Prostate gland (tissue), 2 donors: Measurements from ENCODE around the gene ATXN2. TPM values are rescaled to one million over a fixed set of nuclear protein-coding genes. Genes with fewer than 3 reads are reported as not detected.

Experiments
- DNase-seq: peaks from one replicate; pipeline ENCODE4 v3.0.0-alpha.2; 2019; ENCODE audit warnings: low spot score
- H3K27ac ChIP-seq, 2 donors: fragments of 200-600 bp; sonication (generic); 2 replicates each; pipeline ENCODE4 v1.5.1; 2017 to 2019
- H3K27me3 ChIP-seq: fragments of 200-600 bp; sonication (generic); replicated peaks from 2 replicates; pipeline ENCODE4 v1.5.1; 2019; ENCODE audit not compliant: insufficient read depth
- H3K36me3 ChIP-seq, 2 donors: fragments of 200-600 bp; sonication (generic); 1 replicate in 1 of 2; 2 replicates in 1 of 2; pipeline versions ENCODE4 v1.5.1 to v1.8.1; 2017 to 2019
- H3K4me1 ChIP-seq: fragments of 200-600 bp; sonication (generic); replicated peaks from 2 replicates; pipeline ENCODE4 v1.5.1; 2019
- H3K4me3 ChIP-seq, 2 donors: fragments of 200-600 bp; sonication (generic); 2 replicates each; pipeline ENCODE4 v1.5.1; 2017 to 2019
- H3K9me3 ChIP-seq: fragments of 200-600 bp; sonication (generic); 2 replicates; pipeline ENCODE4 v1.5.1; 2017
- POLR2A ChIP-seq: fragments of 450-650 bp; IDR thresholded peaks from one replicate; pipeline ENCODE4 v1.6.1; 2016; ENCODE audit warnings: antibody characterized with exemption, mild to moderate bottlenecking
- POLR2AphosphoS5 ChIP-seq: sonication (generic); formaldehyde crosslinking; IDR thresholded peaks from one replicate; pipeline ENCODE4 v1.6.1; 2017; ENCODE audit warnings: antibody characterized with exemption
- WGBS: methylation state at CpG from one replicate; pipeline ENCODE4 v1.1.5; 2018; 5-methylcytosine and 5-hydroxymethylcytosine counted together
- intact Hi-C: fragments of 100-400 bp; cut with DNase I; formaldehyde crosslinking; loops from one replicate; pipeline ENCODE4 v1.14.2; 2022
- total RNA-seq, 2 donors: library from RNA; depleted of rRNA; stranded (reverse); fragments of >200 nt; gene quantifications; one replicate each; pipeline ENCODE4 v1.1.0, GENCODE V29; 2016
- TF ChIP-seq, protein P1 (sequence below), 4 experiments: fragments of 200-600 bp in 2 of 4; fragments of 450-650 bp in 2 of 4; sonication (generic) in 2 of 4; IDR thresholded peaks; 1 replicate in 3 of 4; 2 replicates in 1 of 4; pipeline ENCODE4 v1.5.1; 2016 to 2019; ENCODE audit warnings: antibody characterized with exemption in 4 of 4, mild to moderate bottlenecking in 2 of 4, moderate library complexity in 2 of 4

The ATXN2 gene
- total RNA-seq, 2 donors from 2014 or later: 29.5 to 95.5 TPM

DNA sequence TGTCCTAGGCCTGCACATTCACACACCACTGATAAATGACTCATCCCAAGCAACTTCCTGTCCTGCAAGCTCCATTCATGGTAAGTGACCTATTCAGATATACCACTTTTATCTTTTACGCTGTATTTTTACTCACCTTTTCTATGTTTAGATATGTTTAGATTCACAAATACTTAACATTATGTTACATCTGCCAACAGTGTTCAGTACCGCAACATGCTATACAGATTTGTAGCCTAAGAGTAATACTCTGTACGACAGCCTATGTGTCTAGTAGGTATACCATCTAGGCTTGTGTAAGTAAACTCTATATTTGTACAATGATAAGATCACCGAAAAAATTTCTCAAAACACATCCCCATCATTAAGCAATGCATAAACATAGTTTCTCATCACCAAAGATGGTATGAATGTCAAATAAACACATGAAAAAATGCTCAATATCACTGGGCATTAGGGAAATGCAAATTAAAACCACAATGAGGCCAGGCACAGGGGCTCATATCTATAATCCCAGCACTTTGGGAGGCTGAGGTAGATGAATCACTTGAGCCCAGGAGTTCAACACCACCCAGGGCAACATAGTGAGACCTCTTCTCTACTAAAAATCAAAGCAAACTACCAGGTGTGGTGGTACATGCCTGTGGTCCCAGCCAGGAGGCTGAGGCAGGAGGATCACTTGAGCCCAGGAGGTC is 20.7 kb downstream of the ATXN2 start:
- intact Hi-C loops: no loop called here
- TF ChIP-seq, protein P1, sequence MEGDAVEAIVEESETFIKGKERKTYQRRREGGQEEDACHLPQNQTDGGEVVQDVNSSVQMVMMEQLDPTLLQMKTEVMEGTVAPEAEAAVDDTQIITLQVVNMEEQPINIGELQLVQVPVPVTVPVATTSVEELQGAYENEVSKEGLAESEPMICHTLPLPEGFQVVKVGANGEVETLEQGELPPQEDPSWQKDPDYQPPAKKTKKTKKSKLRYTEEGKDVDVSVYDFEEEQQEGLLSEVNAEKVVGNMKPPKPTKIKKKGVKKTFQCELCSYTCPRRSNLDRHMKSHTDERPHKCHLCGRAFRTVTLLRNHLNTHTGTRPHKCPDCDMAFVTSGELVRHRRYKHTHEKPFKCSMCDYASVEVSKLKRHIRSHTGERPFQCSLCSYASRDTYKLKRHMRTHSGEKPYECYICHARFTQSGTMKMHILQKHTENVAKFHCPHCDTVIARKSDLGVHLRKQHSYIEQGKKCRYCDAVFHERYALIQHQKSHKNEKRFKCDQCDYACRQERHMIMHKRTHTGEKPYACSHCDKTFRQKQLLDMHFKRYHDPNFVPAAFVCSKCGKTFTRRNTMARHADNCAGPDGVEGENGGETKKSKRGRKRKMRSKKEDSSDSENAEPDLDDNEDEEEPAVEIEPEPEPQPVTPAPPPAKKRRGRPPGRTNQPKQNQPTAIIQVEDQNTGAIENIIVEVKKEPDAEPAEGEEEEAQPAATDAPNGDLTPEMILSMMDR (IDR thresholded peaks at IDR 0.05): no peak
- TF ChIP-seq POLR2A: no peak
- TF ChIP-seq POLR2AphosphoS5: no peak
- DNase-seq: no peak
- no peaks in the 10 kb centered on the region for H3K9me3 ChIP-seq
- H3K4me1 ChIP-seq: no peaks in the 10 kb centered on the region
- 72% methylated on average over 4 of the region's 4 CpGs for WGBS
- H3K27me3 ChIP-seq: no peaks in the 10 kb centered on the region
- no peak overlapping the region for H3K4me3 ChIP-seq
- H3K36me3 ChIP-seq: no peaks in the 10 kb centered on the region
- no peak overlapping the region for H3K27ac ChIP-seq

DNA sequence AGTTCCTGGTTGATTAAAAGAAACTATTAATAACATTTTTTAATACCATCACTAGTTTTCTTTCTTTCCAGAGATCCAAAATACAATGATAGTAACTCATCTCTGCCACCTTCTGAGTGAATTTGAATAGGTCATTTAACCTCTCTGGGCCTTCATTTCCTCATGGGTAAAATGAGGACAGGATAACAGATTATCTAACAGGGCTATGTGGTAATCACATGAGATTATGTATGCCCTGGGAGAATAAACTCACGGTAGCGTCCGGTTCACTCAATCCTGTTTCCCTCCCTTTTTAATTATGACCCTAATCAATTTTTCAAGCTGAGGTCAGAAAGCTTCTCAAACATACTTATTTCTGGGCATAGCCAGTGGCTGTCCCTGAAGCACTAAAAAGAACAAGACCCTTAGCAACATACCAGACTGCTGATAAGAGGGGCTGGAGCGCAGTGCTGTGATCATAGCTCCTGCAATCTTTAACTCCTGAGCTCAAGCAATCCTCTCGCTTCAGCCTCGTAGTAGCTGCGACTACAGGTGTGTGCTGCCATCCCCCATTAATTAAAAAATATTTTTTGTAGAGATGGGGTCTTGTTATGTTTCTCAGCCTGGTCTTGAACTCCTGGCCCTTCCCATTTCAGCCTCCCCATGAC is 24.2 kb downstream of the ATXN2 start:
- no peak for DNase-seq
- no peaks in the 10 kb centered on the region for H3K4me1 ChIP-seq
- no peaks in the 10 kb centered on the region for H3K27me3 ChIP-seq
- TF ChIP-seq POLR2A: no peak
- TF ChIP-seq POLR2AphosphoS5: no peak
- TF ChIP-seq, protein P1 (IDR thresholded peaks at IDR 0.05): no peak
- no peak overlapping the region for H3K27ac ChIP-seq
- no peaks in the 10 kb centered on the region for H3K36me3 ChIP-seq
- no peak overlapping the region for H3K4me3 ChIP-seq
- intact Hi-C loops: no loop called here
- WGBS: 86% methylated on average over 7 of the region's 7 CpGs
- no peaks in the 10 kb centered on the region for H3K9me3 ChIP-seq

DNA sequence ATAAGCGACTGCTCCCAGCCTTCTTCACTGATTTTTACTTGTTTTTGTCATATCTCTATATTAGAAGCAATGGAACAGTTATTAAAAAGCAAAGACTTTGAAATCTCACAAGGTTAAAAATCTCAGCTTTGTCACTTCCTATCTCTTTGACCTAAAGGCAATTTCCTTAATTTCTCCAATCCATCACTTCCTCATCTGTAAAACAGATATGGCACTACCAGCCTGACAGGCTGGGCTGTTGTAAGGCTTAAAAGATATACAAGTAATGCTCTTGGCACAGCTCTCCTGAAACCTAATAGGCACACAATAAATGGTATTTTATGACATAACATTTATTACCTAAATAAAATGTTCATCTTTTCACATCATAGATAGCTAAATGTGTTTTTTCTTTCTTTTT is 25.6 kb downstream of the ATXN2 start:
- intact Hi-C loops: no loop called here
- H3K27ac ChIP-seq: no peak overlapping the region
- H3K4me1 ChIP-seq: no peaks in the 10 kb centered on the region
- WGBS: 94% methylated on average over 1 of the region's 1 CpG
- no peaks in the 10 kb centered on the region for H3K9me3 ChIP-seq
- H3K36me3 ChIP-seq: no peaks in the 10 kb centered on the region
- no peaks in the 10 kb centered on the region for H3K27me3 ChIP-seq
- TF ChIP-seq POLR2AphosphoS5: peak; percentile 30
- TF ChIP-seq, protein P1 (IDR thresholded peaks at IDR 0.05): no peak
- peak; percentile 10 for DNase-seq
- H3K4me3 ChIP-seq: no peak overlapping the region

DNA sequence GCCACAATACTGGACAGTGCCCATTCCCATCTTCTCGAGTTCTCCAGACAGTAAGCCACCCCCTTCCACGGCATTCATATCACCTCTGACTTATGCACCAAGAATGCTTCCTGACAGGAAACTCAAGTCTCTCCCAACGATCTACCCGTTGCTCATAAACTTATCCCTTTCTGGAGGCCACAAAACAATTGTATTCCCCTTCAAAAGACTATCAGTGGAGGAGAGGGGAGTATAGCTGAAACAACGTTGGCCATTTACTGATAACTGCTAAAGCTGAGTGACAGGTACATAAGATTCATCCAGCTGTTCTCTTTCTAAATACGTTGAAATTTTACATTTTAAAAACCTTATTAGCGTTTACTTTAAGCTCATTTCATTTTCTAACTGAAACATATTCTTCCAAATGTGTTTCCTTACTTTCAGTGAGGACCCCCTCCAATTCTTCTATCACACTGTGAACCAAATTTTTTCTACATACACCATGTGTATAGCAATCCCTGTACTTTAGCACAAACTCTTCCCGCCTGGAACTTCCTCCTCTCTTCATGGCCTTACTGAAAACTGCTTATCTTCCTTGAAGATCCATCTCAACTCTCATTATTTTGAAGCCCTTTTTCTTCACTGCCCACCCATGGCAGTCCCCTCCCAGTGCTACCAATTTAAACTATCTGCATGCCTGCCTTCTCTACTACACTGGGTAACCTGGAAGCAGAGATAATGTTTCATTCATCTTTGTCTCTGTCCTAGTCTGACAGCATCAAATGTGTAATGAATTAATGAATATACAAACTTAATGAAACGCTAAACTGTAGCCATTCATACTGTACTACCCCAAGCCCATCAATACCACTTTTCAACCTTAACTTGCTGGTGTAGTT is 28.8 kb downstream of the ATXN2 start:
- Histone ChIP-seq H3K9me3 (no peaks in the 10 kb centered on the region), H3K27ac (no peak overlapping the region), H3K36me3 (no peaks in the 10 kb centered on the region), H3K4me1 (no peaks in the 10 kb centered on the region), H3K4me3 (no peak overlapping the region), H3K27me3 (no peaks in the 10 kb centered on the region)
- 34% methylated on average over 9 of the region's 9 CpGs for WGBS
- intact Hi-C loops: no loop called here
- TF ChIP-seq POLR2AphosphoS5: no peak
- TF ChIP-seq, protein P1 (IDR thresholded peaks at IDR 0.05): no peak
- no peak for TF ChIP-seq POLR2A
- DNase-seq: no peak
